CD14-positive monocyte (primary cell): Measurements from ENCODE around the gene SPEN. TPM values are rescaled to one million over a fixed set of nuclear protein-coding genes. Genes with fewer than 3 reads are reported as not detected.

ENCODE experiments used
- DNase-seq, 3 donors: peaks; one replicate each; pipeline ENCODE4 v3.0.0-alpha.2; 2011 to 2022
- H2AFZ ChIP-seq: 2 replicates; pipeline ENCODE4 v1.6.0; 2012; ENCODE audit warnings: mild to moderate bottlenecking, low read depth, low read length, inconsistent platforms; ENCODE audit not compliant: insufficient read depth, poor library complexity, severe bottlenecking
- H3K27ac ChIP-seq, 2 donors: 1 replicate in 1 of 2; 2 replicates in 1 of 2; pipeline ENCODE4 v1.5.1; 2012 to 2013; ENCODE audit warnings: low read length in 2 of 2, control low read depth in 1 of 2, inconsistent platforms in 1 of 2, low read depth in 1 of 2, mild to moderate bottlenecking in 1 of 2
- H3K27me3 ChIP-seq, 2 donors: one replicate each; pipeline versions ENCODE4 v1.6.0 to v1.6.1; 2011 to 2013; ENCODE audit warnings: low read length in 2 of 2; ENCODE audit not compliant: control insufficient read depth in 2 of 2, insufficient read depth in 2 of 2
- H3K36me3 ChIP-seq, 2 donors: replicated peaks in 1 of 2; 1 replicate in 1 of 2; 2 replicates in 1 of 2; pipeline versions ENCODE4 v1.5.1 to v1.6.1; 2012 to 2013; ENCODE audit warnings: low read length in 2 of 2, control low read depth in 1 of 2, inconsistent platforms in 1 of 2, mild to moderate bottlenecking in 1 of 2; ENCODE audit not compliant: insufficient read depth in 2 of 2, control insufficient read depth in 1 of 2
- H3K4me1 ChIP-seq, 2 donors: 1 replicate in 1 of 2; 2 replicates in 1 of 2; pipeline versions ENCODE4 v1.5.1 to v1.6.1; 2012 to 2013; ENCODE audit warnings: low read length in 2 of 2, control low read depth in 1 of 2, inconsistent platforms in 1 of 2, mild to moderate bottlenecking in 1 of 2, moderate library complexity in 1 of 2; ENCODE audit not compliant: insufficient read depth in 2 of 2, control insufficient read depth in 1 of 2
- H3K4me2 ChIP-seq: replicated peaks from 2 replicates; pipeline ENCODE3; 2012; ENCODE audit warnings: low read length, moderate library complexity, mild to moderate bottlenecking; ENCODE audit not compliant: poor library complexity, severe bottlenecking; ENCODE audit errors: extremely low read depth
- H3K4me3 ChIP-seq, 3 experiments: fragments of 200-600 bp in 1 of 3; sonication (generic) in 1 of 3; replicated peaks in 1 of 3; 1 replicate in 2 of 3; 2 replicates in 1 of 3; pipeline ENCODE4 v1.5.1; 2011 to 2013; ENCODE audit warnings: low read length in 3 of 3, mild to moderate bottlenecking in 3 of 3, control low read depth in 2 of 3, low read depth in 2 of 3, inconsistent platforms in 1 of 3, moderate library complexity in 1 of 3
- H3K79me2 ChIP-seq: 2 replicates; pipeline ENCODE4 v1.6.0; 2012; ENCODE audit warnings: mild to moderate bottlenecking, control low read depth, inconsistent platforms, low read length, moderate library complexity; ENCODE audit not compliant: insufficient read depth
- H3K9ac ChIP-seq: 2 replicates; pipeline ENCODE4 v1.6.0; 2017; ENCODE audit warnings: low read length, mild to moderate bottlenecking; ENCODE audit not compliant: insufficient read depth, poor library complexity, severe bottlenecking
- H3K9me3 ChIP-seq, 2 donors: replicated peaks in 1 of 2; 1 replicate in 1 of 2; 2 replicates in 1 of 2; pipeline versions ENCODE4 v1.5.1 to v1.6.1; 2012 to 2013; ENCODE audit warnings: low read length in 2 of 2, control low read depth in 1 of 2; ENCODE audit not compliant: control insufficient read depth in 1 of 2, insufficient read depth in 1 of 2
- H4K20me1 ChIP-seq: 2 replicates; pipeline ENCODE4 v1.6.0; 2012; ENCODE audit warnings: mild to moderate bottlenecking, low read length, control low read depth, moderate library complexity; ENCODE audit not compliant: insufficient read depth
- H3K27ac Mint-ChIP-seq, 7 donors: one replicate each; pipeline ENCODE4 v1.8.0; 2020; ENCODE audit warnings: mild to moderate bottlenecking in 7 of 7, mixed read lengths in 7 of 7, moderate library complexity in 6 of 7, inconsistent platforms in 2 of 7
- H3K27me3 Mint-ChIP-seq, 3 donors: one replicate each; pipeline ENCODE4 v1.8.0; 2021 to 2022; ENCODE audit warnings: low read depth in 3 of 3, mild to moderate bottlenecking in 3 of 3, mixed read lengths in 3 of 3, moderate library complexity in 3 of 3, inconsistent platforms in 1 of 3
- H3K36me3 Mint-ChIP-seq, 2 donors: one replicate each; pipeline ENCODE4 v1.8.0; 2020; ENCODE audit warnings: mixed read lengths in 2 of 2, inconsistent platforms in 1 of 2, mild to moderate bottlenecking in 1 of 2
- H3K4me1 Mint-ChIP-seq: one replicate; pipeline ENCODE4 v1.8.0; 2020; ENCODE audit warnings: mild to moderate bottlenecking, mixed read lengths
- H3K4me3 Mint-ChIP-seq, 2 donors: one replicate each; pipeline ENCODE4 v1.8.0; 2020; ENCODE audit warnings: mild to moderate bottlenecking in 2 of 2, mixed read lengths in 2 of 2, moderate library complexity in 1 of 2
- H3K9me3 Mint-ChIP-seq, 7 donors: one replicate each; pipeline ENCODE4 v1.8.0; 2020 to 2022; ENCODE audit warnings: mixed read lengths in 7 of 7, mild to moderate bottlenecking in 6 of 7, moderate library complexity in 6 of 7, inconsistent platforms in 2 of 7
- WGBS: methylation state at CpG from one replicate; pipeline ENCODE4 v1.1.5; 2013; ENCODE audit warnings: missing lambda C conversion rate; ENCODE audit not compliant: insufficient coverage; 5-methylcytosine and 5-hydroxymethylcytosine counted together
- intact Hi-C, 2 donors: fragments of 100-400 bp; cut with micrococcal nuclease; formaldehyde crosslinking; loops; one replicate each; pipeline versions ENCODE4 v1.15.0 to v1.15.1; 2023
- polyA plus RNA-seq, 3 donors: library from polyadenylated mRNA; depleted of rRNA in 1 of 3; unstranded in 2 of 3; stranded (reverse) in 1 of 3; fragments of 300-500 nt in 2 of 3; fragments of >200 nt in 1 of 3; fragmentation: Illumina TruSeq in 2 of 3; gene quantifications; 1 replicate in 2 of 3; 2 replicates in 1 of 3; pipeline ENCODE4 v1.2.3, GENCODE V29; 2012 to 2021
- small RNA-seq: library from RNA; depleted of rRNA; stranded (forward); fragments of <200 nt; gene quantifications from one replicate; pipeline ENCODE3, GENCODE V24; 2012; ENCODE audit warnings: low read depth; ENCODE audit not compliant: insufficient read length
- TF ChIP-seq, protein P1 (sequence below): fragments of 200-600 bp; IDR thresholded peaks from one replicate; pipeline ENCODE4 v1.8.0; 2022; ENCODE audit warnings: antibody characterized with exemption, mild to moderate bottlenecking

Gene SPEN
- polyA plus RNA-seq, 3 donors, result 3.1 to 30.9 (median 6.1) TPM

DNA sequence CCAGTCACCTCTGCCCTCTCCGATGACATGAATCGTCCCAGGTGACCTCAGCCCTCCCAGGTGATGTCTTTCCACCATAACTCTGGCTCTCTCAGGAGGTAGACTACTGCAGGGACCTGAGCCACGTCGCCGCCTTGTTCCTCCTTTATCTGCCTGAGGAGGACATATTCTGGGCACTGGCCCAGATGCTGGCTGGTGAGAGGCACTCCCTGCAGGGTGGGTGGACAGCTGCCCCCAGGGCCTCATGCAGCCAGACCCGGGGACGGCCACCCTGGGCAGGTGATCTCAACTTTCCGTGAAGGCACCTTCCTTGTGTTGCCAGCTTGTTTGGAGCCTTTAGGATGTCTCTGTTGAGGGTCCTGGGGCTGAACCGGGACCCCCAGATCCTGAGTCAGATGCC lies 142.3 kb downstream of the SPEN start:
- Histone ChIP-seq H3K79me2 (no peaks in the 10 kb centered on the region), H3K4me3 (no peak overlapping the region), H3K4me2 (no peak overlapping the region), H3K27me3 (no peaks in the 10 kb centered on the region), H3K9me3 (no peaks in the 10 kb centered on the region), H4K20me1 (no peaks in the 10 kb centered on the region), H2AFZ (no peak overlapping the region), H3K36me3 (no peaks in the 10 kb centered on the region), H3K4me1 (peaks cover 7 to 8% of the 10 kb centered on the region in 2 donors), H3K9ac (no peak overlapping the region), H3K27ac (no peak overlapping the region)
- no peak overlapping the region for H3K27ac Mint-ChIP-seq
- H3K4me3 Mint-ChIP-seq, result no peak overlapping the region
- H3K36me3 Mint-ChIP-seq, result no peaks in the 10 kb centered on the region
- DNase-seq, result no peak
- TF ChIP-seq, protein P1, sequence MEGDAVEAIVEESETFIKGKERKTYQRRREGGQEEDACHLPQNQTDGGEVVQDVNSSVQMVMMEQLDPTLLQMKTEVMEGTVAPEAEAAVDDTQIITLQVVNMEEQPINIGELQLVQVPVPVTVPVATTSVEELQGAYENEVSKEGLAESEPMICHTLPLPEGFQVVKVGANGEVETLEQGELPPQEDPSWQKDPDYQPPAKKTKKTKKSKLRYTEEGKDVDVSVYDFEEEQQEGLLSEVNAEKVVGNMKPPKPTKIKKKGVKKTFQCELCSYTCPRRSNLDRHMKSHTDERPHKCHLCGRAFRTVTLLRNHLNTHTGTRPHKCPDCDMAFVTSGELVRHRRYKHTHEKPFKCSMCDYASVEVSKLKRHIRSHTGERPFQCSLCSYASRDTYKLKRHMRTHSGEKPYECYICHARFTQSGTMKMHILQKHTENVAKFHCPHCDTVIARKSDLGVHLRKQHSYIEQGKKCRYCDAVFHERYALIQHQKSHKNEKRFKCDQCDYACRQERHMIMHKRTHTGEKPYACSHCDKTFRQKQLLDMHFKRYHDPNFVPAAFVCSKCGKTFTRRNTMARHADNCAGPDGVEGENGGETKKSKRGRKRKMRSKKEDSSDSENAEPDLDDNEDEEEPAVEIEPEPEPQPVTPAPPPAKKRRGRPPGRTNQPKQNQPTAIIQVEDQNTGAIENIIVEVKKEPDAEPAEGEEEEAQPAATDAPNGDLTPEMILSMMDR, result no peak
- peaks cover 0 to 4% (median 2%) of the 10 kb centered on the region in 3 donors for H3K27me3 Mint-ChIP-seq
- peaks cover 0 to 2% (median 0%) of the 10 kb centered on the region in 7 donors for H3K9me3 Mint-ChIP-seq
- H3K4me1 Mint-ChIP-seq, result peaks cover 10% of the 10 kb centered on the region
- WGBS, result 81% methylated on average over 8 of the region's 9 CpGs
- intact Hi-C loops, result loop anchor here (5.0 kb wide), 3 partner anchors 47 to 187 kb away; no protein-coding TSS in a partner anchor

Small RNA genes within 50 kb of the gene (small RNA-seq; reads per million reads assigned to genes)
- gene AL034555.1, result not detected
- gene AL355994.1, result not detected
- not detected for gene AL355994.5

Other genes starting within 250 kb of the SPEN start
- gene DDI2, start 230.2 kb upstream of the SPEN start, polyA plus RNA-seq, result 1 to 10 TPM; 2.5 to 5.4 (median 3.2) TPM
- gene PLEKHM2, start 163.4 kb upstream of the SPEN start, polyA plus RNA-seq, result 10 to 100 TPM in 1 of 3 donors, 1 to 10 TPM in 2; 4.0 to 79.3 (median 5.8) TPM
- gene SLC25A34, start 111.4 kb upstream of the SPEN start, polyA plus RNA-seq, result 1 to 10 TPM in 1 of 3 donors, under 1 TPM in 2; 0.08 to 2.7 (median 0.61) TPM
- not detected for gene TMEM82, start 105.2 kb upstream of the SPEN start, polyA plus RNA-seq
- gene FBLIM1, start 88.9 kb upstream of the SPEN start, polyA plus RNA-seq, result not detected
- 1 to 10 TPM; 1.0 to 1.3 (median 1.0) TPM for gene UQCRHL, start 40.1 kb upstream of the SPEN start, polyA plus RNA-seq
- 10 to 100 TPM in 1 of 3 donors, 1 to 10 TPM in 2; 2.8 to 93.3 (median 7.6) TPM for gene ZBTB17, start 128.4 kb downstream of the SPEN start, polyA plus RNA-seq
- gene SRARP, start 156.5 kb downstream of the SPEN start, polyA plus RNA-seq, result not detected
- not detected for gene HSPB7, start 170.3 kb downstream of the SPEN start, polyA plus RNA-seq
- under 1 TPM in 1 of 3 donors, not detected in 2; 0.07 TPM for gene CLCNKA, start 174.3 kb downstream of the SPEN start, polyA plus RNA-seq
- not detected for gene CLCNKB, start 196.1 kb downstream of the SPEN start, polyA plus RNA-seq
- gene FAM131C, start 225.9 kb downstream of the SPEN start, polyA plus RNA-seq, result not detected